Left ventricle myocardium inferior (tissue), 1 donor: ENCODE data around the gene TRIM41. TPM values are rescaled to one million over a fixed set of nuclear protein-coding genes. Genes with fewer than 3 reads are reported as not detected.
A peak's percentile ranks its signal among the peaks of the same experiment; 100 is the strongest.

Experiments
- DNase-seq: peaks from one replicate; pipeline ENCODE4 v3.0.0-alpha.2; 2020
- H3K27ac ChIP-seq: fragments of 200-600 bp; replicated peaks from 2 replicates; pipeline ENCODE4 v1.8.0; 2021
- H3K27me3 ChIP-seq: fragments of 200-600 bp; 2 replicates; pipeline ENCODE4 v1.8.0; 2021; ENCODE audit warnings: low read depth
- H3K36me3 ChIP-seq: fragments of 200-600 bp; 2 replicates; pipeline ENCODE4 v1.8.0; 2021
- H3K4me1 ChIP-seq: fragments of 200-600 bp; 2 replicates; pipeline ENCODE4 v1.8.0; 2021
- H3K4me3 ChIP-seq: fragments of 200-600 bp; 2 replicates; pipeline ENCODE4 v1.8.0; 2021; ENCODE audit warnings: mild to moderate bottlenecking, moderate library complexity
- H3K9me3 ChIP-seq: fragments of 200-600 bp; replicated peaks from 2 replicates; pipeline ENCODE4 v1.8.0; 2021
- CTCF ChIP-seq: fragments of 200-600 bp; IDR thresholded peaks from 2 replicates; pipeline ENCODE4 v1.8.0; 2021; ENCODE audit warnings: antibody characterized with exemption, mild to moderate bottlenecking, borderline replicate concordance
- intact Hi-C: fragments of 100-400 bp; cut with micrococcal nuclease; formaldehyde crosslinking; loops from one replicate; pipeline ENCODE4 v1.11.0; 2022
- total RNA-seq: library from RNA; stranded (reverse); fragmentation: NEBNext Ultra II Directional; extraction: Animal tissue kit (Norgen Biotek cat#: 25700); gene quantifications from one replicate; pipeline ENCODE4 v1.2.1, GENCODE V29; 2021
- donor health status: DM: no; HTN: yes; CAD: no; lungs with severe emphysema.

Gene TRIM41
- total RNA-seq, 1 donor from 2014 or later, result 26.4 TPM

- intact Hi-C loops, result no loop called here
- peaks cover 96% of the 10 kb centered on the region for H3K4me1 ChIP-seq
- H3K4me3 ChIP-seq, result peak overlapping the region; percentile 94
- H3K36me3 ChIP-seq, result peaks cover 16% of the 10 kb centered on the region
- H3K27ac ChIP-seq, result peak overlapping the region; percentile 99
- no peaks in the 10 kb centered on the region for H3K27me3 ChIP-seq
- no peak for DNase-seq
- no peak for TF ChIP-seq CTCF
- H3K9me3 ChIP-seq, result no peaks in the 10 kb centered on the region
These were observed 22.6 kb downstream of the TRIM41 start for GRCh38 chr5:181245427-181246275.

- DNase-seq, result peak; percentile 94
- no peak for TF ChIP-seq CTCF
- H3K9me3 ChIP-seq, result no peaks in the 10 kb centered on the region
- H3K4me3 ChIP-seq, result peak overlapping the region; percentile 94
- intact Hi-C loops, result no loop called here
- peaks cover 8% of the 10 kb centered on the region for H3K36me3 ChIP-seq
- peaks cover 96% of the 10 kb centered on the region for H3K4me1 ChIP-seq
- H3K27ac ChIP-seq, result peak overlapping the region; percentile 99
- no peaks in the 10 kb centered on the region for H3K27me3 ChIP-seq
These were observed 23.4 kb downstream of the TRIM41 start for GRCh38 chr5:181246276-181247049.

GRCh38 chr5:181248277-181248676 lies 25.2 kb downstream of the TRIM41 start:
- TF ChIP-seq CTCF, result no peak
- Histone ChIP-seq H3K27ac (peak overlapping the region; percentile 99), H3K36me3 (peaks cover 12% of the 10 kb centered on the region), H3K27me3 (no peaks in the 10 kb centered on the region), H3K9me3 (no peaks in the 10 kb centered on the region), H3K4me3 (peak overlapping the region; percentile 94), H3K4me1 (peaks cover 96% of the 10 kb centered on the region)
- intact Hi-C loops, result no loop called here
- DNase-seq, result no peak

- no peak overlapping the region for H3K4me3 ChIP-seq
- TF ChIP-seq CTCF, result no peak
- peaks cover 46% of the 10 kb centered on the region for H3K36me3 ChIP-seq
- H3K27me3 ChIP-seq, result no peaks in the 10 kb centered on the region
- intact Hi-C loops, result no loop called here
- H3K27ac ChIP-seq, result no peak overlapping the region
- no peaks in the 10 kb centered on the region for H3K9me3 ChIP-seq
- peaks cover 99% of the 10 kb centered on the region for H3K4me1 ChIP-seq
- DNase-seq, result no peak
These were observed 32.2 kb downstream of the TRIM41 start for GRCh38 chr5:181255276-181255675.

GRCh38 chr5:181255836-181256578 lies 32.9 kb downstream of the TRIM41 start:
- H3K4me3 ChIP-seq, result no peak overlapping the region
- H3K36me3 ChIP-seq, result peaks cover 46% of the 10 kb centered on the region
- no peak for DNase-seq
- H3K4me1 ChIP-seq, result peaks cover 99% of the 10 kb centered on the region
- intact Hi-C loops, result no loop called here
- no peak for TF ChIP-seq CTCF
- H3K9me3 ChIP-seq, result no peaks in the 10 kb centered on the region
- H3K27ac ChIP-seq, result no peak overlapping the region
- H3K27me3 ChIP-seq, result no peaks in the 10 kb centered on the region
